HEK293 (cell line): ENCODE measurements around the gene RAB1B.
A peak's percentile ranks its signal among the peaks of the same experiment; 100 is the strongest.

ENCODE experiments used
- CTCF ChIA-PET: fragments of 350-600 bp; formaldehyde crosslinking; extraction: SDS; loops from one replicate; lab custom pipeline; 2021; ENCODE audit warnings: antibody characterized with exemption; lab: Yijun Ruan, JAX
- POLR2A ChIA-PET: fragments of 300-600 bp; formaldehyde crosslinking; extraction: SDS; loops from one replicate; lab custom pipeline; 2020; ENCODE audit warnings: antibody characterized with exemption, inconsistent platforms; lab: Yijun Ruan, JAX
- H3K27ac ChIP-seq: fragments of 200-500 bp; sonication (Bioruptor generic); 2 replicates; pipeline ENCODE4 v1.5.1; 2014; ENCODE audit warnings: low read depth, low read length, control low read depth, inconsistent platforms; ENCODE audit errors: extremely low read depth
- H3K36me3 ChIP-seq, 2 experiments: fragments of 200-500 bp in 1 of 2; sonication (Bioruptor generic) in 1 of 2; 1 replicate in 1 of 2; 2 replicates in 1 of 2; pipeline ENCODE4 v1.5.1; 2014 to 2017; ENCODE audit warnings: inconsistent platforms in 2 of 2, low read length in 2 of 2; ENCODE audit not compliant: control insufficient read depth in 2 of 2, insufficient read depth in 1 of 2
- H3K4me1 ChIP-seq: fragments of 200-500 bp; sonication (Bioruptor generic); 2 replicates; pipeline ENCODE4 v1.5.1; 2014; ENCODE audit warnings: mild to moderate bottlenecking, low read length, inconsistent platforms; ENCODE audit not compliant: control insufficient read depth, insufficient read depth
- H3K4me3 ChIP-seq: 2 replicates; pipeline ENCODE4 v1.5.1; 2011; ENCODE audit warnings: low read depth, mild to moderate bottlenecking, control low read depth, low read length, moderate library complexity
- H3K9me3 ChIP-seq: fragments of 200-500 bp; sonication (Bioruptor generic); 2 replicates; pipeline ENCODE4 v1.5.1; 2014; ENCODE audit warnings: low read depth, low read length, inconsistent platforms; ENCODE audit not compliant: control insufficient read depth, insufficient read depth
- AEBP2 ChIP-seq: fragments of 450-650 bp; formaldehyde crosslinking; IDR thresholded peaks from 2 replicates; pipeline ENCODE4 v1.5.1; 2016; ENCODE audit warnings: missing biosample characterization, missing genetic modification characterization, borderline replicate concordance
- GFI1B ChIP-seq: fragments of 450-650 bp; formaldehyde crosslinking; IDR thresholded peaks from 2 replicates; pipeline ENCODE4 v1.5.1; 2016; ENCODE audit warnings: missing biosample characterization, missing genetic modification characterization
- HOXC10 ChIP-seq: sonication (generic); formaldehyde crosslinking; IDR thresholded peaks from 2 replicates; pipeline ENCODE4 v1.8.1; 2023; ENCODE audit warnings: mild to moderate bottlenecking, missing genetic modification reagents
- OVOL3 ChIP-seq: fragments of 450-650 bp; formaldehyde crosslinking; IDR thresholded peaks from 2 replicates; pipeline ENCODE4 v1.5.1; 2016; ENCODE audit warnings: missing biosample characterization, missing genetic modification characterization
- PBX3 ChIP-seq: sonication (generic); formaldehyde crosslinking; IDR thresholded peaks from 2 replicates; pipeline ENCODE4 v1.8.1; 2022; ENCODE audit warnings: mild to moderate bottlenecking, moderate library complexity, missing genetic modification reagents
- ZBTB11 ChIP-seq: fragments of 450-650 bp; formaldehyde crosslinking; conservative IDR thresholded peaks from 2 replicates; pipeline ENCODE4 v1.5.1; 2016; ENCODE audit warnings: low read depth, missing biosample characterization, missing genetic modification characterization
- ZBTB6 ChIP-seq: fragments of 450-650 bp; formaldehyde crosslinking; IDR thresholded peaks from 2 replicates; pipeline ENCODE4 v1.5.1; 2017; ENCODE audit warnings: missing biosample characterization, missing genetic modification characterization
- ZFHX2 ChIP-seq: fragments of 450-650 bp; formaldehyde crosslinking; conservative IDR thresholded peaks from 2 replicates; pipeline ENCODE4 v1.5.1; 2016; ENCODE audit warnings: missing biosample characterization, missing genetic modification characterization
- ZFP41 ChIP-seq: fragments of 450-650 bp; formaldehyde crosslinking; IDR thresholded peaks from 2 replicates; pipeline ENCODE4 v1.5.1; 2016; ENCODE audit warnings: missing biosample characterization, missing genetic modification characterization, borderline replicate concordance
- ZIC2 ChIP-seq: fragments of 450-650 bp; formaldehyde crosslinking; IDR thresholded peaks from 2 replicates; pipeline ENCODE4 v1.5.1; 2016; ENCODE audit warnings: missing biosample characterization, missing genetic modification characterization
- ZNF169 ChIP-seq: fragments of 450-650 bp; formaldehyde crosslinking; IDR thresholded peaks from 2 replicates; pipeline ENCODE4 v1.5.1; 2016; ENCODE audit warnings: missing biosample characterization, missing genetic modification characterization
- ZNF292 ChIP-seq: fragments of 450-650 bp; formaldehyde crosslinking; IDR thresholded peaks from 2 replicates; pipeline ENCODE4 v1.5.1; 2016; ENCODE audit warnings: low read depth, missing biosample characterization, missing genetic modification characterization, borderline replicate concordance
- ZNF324 ChIP-seq: fragments of 450-650 bp; formaldehyde crosslinking; IDR thresholded peaks from 2 replicates; pipeline ENCODE4 v1.5.1; 2016; ENCODE audit warnings: missing biosample characterization, missing genetic modification characterization
- ZNF350 ChIP-seq: fragments of 450-650 bp; formaldehyde crosslinking; IDR thresholded peaks from 2 replicates; pipeline ENCODE4 v1.5.0; 2017; ENCODE audit warnings: missing biosample characterization, mild to moderate bottlenecking, missing genetic modification characterization
- ZNF560 ChIP-seq: fragments of 450-650 bp; formaldehyde crosslinking; IDR thresholded peaks from 2 replicates; pipeline ENCODE4 v1.5.1; 2017; ENCODE audit warnings: missing biosample characterization, missing genetic modification characterization, borderline replicate concordance
- ZNF600 ChIP-seq: fragments of 450-650 bp; formaldehyde crosslinking; IDR thresholded peaks from 2 replicates; pipeline ENCODE4 v1.5.1; 2016; ENCODE audit warnings: missing biosample characterization, missing genetic modification characterization
- ZNF837 ChIP-seq: fragments of 450-650 bp; formaldehyde crosslinking; IDR thresholded peaks from 2 replicates; pipeline ENCODE4 v1.5.1; 2016; ENCODE audit warnings: missing biosample characterization, missing genetic modification characterization
- ZNF843 ChIP-seq: fragments of 450-650 bp; formaldehyde crosslinking; IDR thresholded peaks from 2 replicates; pipeline ENCODE4 v1.5.1; 2016; ENCODE audit warnings: missing biosample characterization, missing genetic modification characterization
- ZSCAN18 ChIP-seq: fragments of 450-650 bp; formaldehyde crosslinking; IDR thresholded peaks from 2 replicates; pipeline ENCODE4 v1.5.1; 2016; ENCODE audit warnings: missing biosample characterization, missing genetic modification characterization
- ZSCAN23 ChIP-seq: fragments of 450-650 bp; formaldehyde crosslinking; IDR thresholded peaks from 2 replicates; pipeline ENCODE4 v1.5.1; 2016; ENCODE audit warnings: missing biosample characterization, missing genetic modification characterization

RAB1B gene

GRCh38 chr11:66280428-66280827, 12.0 kb downstream of the RAB1B start (continued):
- no peak for TF ChIP-seq ZBTB11
- no peak for TF ChIP-seq ZNF292

- ChIA-PET CTCF (interaction anchor here (0.7 to 3.8 kb wide), 8 partner anchors 9 to 221 kb away, joined by 3 to 24 read pairs (median 4); partner anchors contain the start of genes RIN1 and YIF1A), POLR2A (interaction anchor here (1.3 to 1.7 kb wide), 2 partner anchors 8 to 13 kb away, joined by 5 to 12 read pairs; partner anchors contain the start of genes RAB1B and YIF1A)
- Histone ChIP-seq H3K27ac (no peak overlapping the region), H3K4me1 (no peaks in the 10 kb centered on the region), H3K9me3 (no peaks in the 10 kb centered on the region), H3K36me3 (peaks cover 0 to 29% of the 10 kb centered on the region in 2 experiments; a peak in 1 of 3 replicates), H3K4me3 (no peak overlapping the region)
- TF ChIP-seq ZNF324 (tag by site-specific recombination) (no peak), ZNF600 (tag by site-specific recombination) (peak; percentile 32; the same call in 1 of the 2 replicates), PBX3 (CRISPR knock-in tag) (no peak), ZSCAN18 (no peak), ZIC2 (tag by site-specific recombination) (no peak), ZBTB11 (no peak), ZBTB6 (tag by site-specific recombination) (no peak)
Observed at GRCh38 chr11:66281001-66281400, 12.6 kb downstream of the RAB1B start.

GRCh38 chr11:66281776-66282467, 13.5 kb downstream of the RAB1B start:
- Histone ChIP-seq H3K4me1 (no peaks in the 10 kb centered on the region), H3K27ac (no peak overlapping the region), H3K9me3 (no peaks in the 10 kb centered on the region), H3K4me3 (no peak overlapping the region), H3K36me3 (peaks cover 0 to 29% of the 10 kb centered on the region in 2 experiments; a peak in 1 of 3 replicates)
- ChIA-PET CTCF (interaction anchor here (0.7 to 3.8 kb wide), 13 partner anchors 11 to 222 kb away, joined by 3 to 24 read pairs (median 4); partner anchors contain the start of gene RAB1B), POLR2A (interaction anchor here (1.2 to 1.6 kb wide), 2 partner anchors 9 to 14 kb away, joined by 4 to 8 read pairs; partner anchors contain the start of gene RAB1B)
- TF ChIP-seq ZSCAN23 (tag by site-specific recombination): no peak
- no peak for TF ChIP-seq ZFHX2
- TF ChIP-seq ZNF169 (tag by site-specific recombination): no peak
- TF ChIP-seq ZNF560 (tag by site-specific recombination): no peak
- no peak for TF ChIP-seq AEBP2 (tag by site-specific recombination)
- TF ChIP-seq ZNF350 (tag by site-specific recombination): no peak
- no peak for TF ChIP-seq ZNF843 (tag by site-specific recombination)
- TF ChIP-seq ZFP41: no peak
- TF ChIP-seq ZNF837 (tag by site-specific recombination): no peak
- no peak for TF ChIP-seq OVOL3 (tag by site-specific recombination)
- no peak for TF ChIP-seq HOXC10
- TF ChIP-seq GFI1B (tag by site-specific recombination): no peak
